HepG2 (cell line): ENCODE measurements around the gene ARL11. TPM values are rescaled to one million over a fixed set of nuclear protein-coding genes. Genes with fewer than 3 reads are reported as not detected.

Source experiments
- FOXA3 ChIP-seq: IDR thresholded peaks from 2 replicates; pipeline ENCODE4 v1.6.1; 2016; ENCODE audit warnings: missing genetic modification reagents, missing compliant biosample characterization
- FOXK1 ChIP-seq: sonication (generic); formaldehyde crosslinking; IDR thresholded peaks from 2 replicates; pipeline ENCODE4 v1.4.0; 2020; ENCODE audit warnings: low read depth, missing genetic modification reagents, borderline replicate concordance
- FOXP1 ChIP-seq, 2 experiments: fragments of 450-650 bp in 1 of 2; IDR thresholded peaks; 2 replicates each; pipeline ENCODE4 v1.6.1; 2017 to 2018; ENCODE audit warnings: antibody characterized with exemption in 1 of 2
- GATAD1 ChIP-seq: IDR thresholded peaks from 2 replicates; pipeline ENCODE4 v1.6.1; 2016; ENCODE audit warnings: missing genetic modification reagents, missing compliant biosample characterization
- GATAD2A ChIP-seq: IDR thresholded peaks from 2 replicates; pipeline ENCODE4 v1.6.1; 2016
- HIC2 ChIP-seq: sonication (generic); formaldehyde crosslinking; IDR thresholded peaks from 2 replicates; pipeline ENCODE4 v1.9.0; 2022; ENCODE audit warnings: low read depth, missing genetic modification reagents
- NCOA2 ChIP-seq: sonication (generic); formaldehyde crosslinking; IDR thresholded peaks from 2 replicates; pipeline ENCODE4 v1.8.0; 2022; ENCODE audit warnings: inconsistent platforms
- SKIL ChIP-seq: sonication (generic); formaldehyde crosslinking; IDR thresholded peaks from 2 replicates; pipeline ENCODE4 v1.8.0; 2022; ENCODE audit warnings: missing genetic modification reagents, mild to moderate bottlenecking, moderate library complexity, borderline replicate concordance
- ZNF331 ChIP-seq: sonication (generic); formaldehyde crosslinking; IDR thresholded peaks from 2 replicates; pipeline ENCODE4 v1.4.0; 2020; ENCODE audit warnings: missing genetic modification reagents
- ZNF704 ChIP-seq: sonication (generic); formaldehyde crosslinking; IDR thresholded peaks from 2 replicates; pipeline ENCODE4 v1.8.1; 2023; ENCODE audit warnings: mild to moderate bottlenecking, inconsistent platforms, moderate library complexity, missing genetic modification reagents, borderline replicate concordance
- ZNF768 ChIP-seq: sonication (generic); formaldehyde crosslinking; IDR thresholded peaks from 2 replicates; pipeline ENCODE4 v1.4.0; 2020; ENCODE audit warnings: missing genetic modification reagents
- polyA plus RNA-seq, 8 experiments: library from polyadenylated mRNA; depleted of rRNA in 3 of 8; stranded (reverse) in 7 of 8; unstranded in 1 of 8; fragments of >200 nt; fragmentation: Illumina TruSeq in 4 of 8; extraction: Trizol in 4 of 8; gene quantifications; 2 replicates each; pipeline versions ENCODE4 v1.2.1 to v1.2.3, GENCODE V29; 2011 to 2016; ENCODE audit warnings: low read depth in 4 of 8, missing spikeins in 1 of 8, mixed read lengths in 1 of 8; ENCODE audit not compliant: insufficient read depth in 1 of 8
- total RNA-seq, 5 experiments: library from RNA; depleted of rRNA; stranded (reverse); fragments of >200 nt; fragmentation: Illumina TruSeq; extraction: Trizol; gene quantifications; 2 replicates each; pipeline ENCODE4 v1.2.3, GENCODE V29; 2016; ENCODE audit warnings: low read depth in 1 of 5

Gene ARL11
- total and polyA plus RNA-seq, 2 of the 13 experiments (the other 11 are each of a cell fraction or from before 2014, with no cell fraction given) = 0.04 to 0.22 TPM

- TF ChIP-seq ZNF768 (CRISPR knock-in tag) (no peak), ZNF704 (no peak), HIC2 (CRISPR knock-in tag) (0 out of 2 replicates have a peak, but pooled peaks have one; percentile 18), NCOA2 (CRISPR knock-in tag) (peak; percentile 85), FOXP1 (IDR thresholded peaks at IDR 0.05) (0 out of 2 replicates have a peak, but pooled peaks have one; percentile 16), FOXP1 (CRISPR knock-in tag; IDR thresholded peaks at IDR 0.05) (peak; percentile 86), GATAD1 (CRISPR knock-in tag) (0 out of 2 replicates have a peak, but pooled peaks have one; percentile 21), FOXK1 (CRISPR knock-in tag) (peak; percentile 57; the same call in 1 of the 2 replicates), ZNF331 (CRISPR knock-in tag) (no peak), GATAD2A (CRISPR knock-in tag) (peak; percentile 79), FOXA3 (CRISPR knock-in tag) (peak; percentile 83), SKIL (CRISPR knock-in tag) (peak; percentile 71; the same call in 1 of the 2 replicates)
Measured at GRCh38 chr13:49587311-49587847, 40.9 kb upstream of the ARL11 start (continued).
